Measurements from ENCODE around the gene AQP3. TPM values are rescaled to one million over a fixed set of nuclear protein-coding genes. Genes with fewer than 3 reads are reported as not detected.
"Not testable (repeated sequence)": the region's sequence is repeated elsewhere in the genome, so short reads cannot be mapped to it uniquely, and the experiment has no call there.

AQP3 gene
- total RNA-seq, 1 donor from 2014 or later, result 357 TPM

DNA sequence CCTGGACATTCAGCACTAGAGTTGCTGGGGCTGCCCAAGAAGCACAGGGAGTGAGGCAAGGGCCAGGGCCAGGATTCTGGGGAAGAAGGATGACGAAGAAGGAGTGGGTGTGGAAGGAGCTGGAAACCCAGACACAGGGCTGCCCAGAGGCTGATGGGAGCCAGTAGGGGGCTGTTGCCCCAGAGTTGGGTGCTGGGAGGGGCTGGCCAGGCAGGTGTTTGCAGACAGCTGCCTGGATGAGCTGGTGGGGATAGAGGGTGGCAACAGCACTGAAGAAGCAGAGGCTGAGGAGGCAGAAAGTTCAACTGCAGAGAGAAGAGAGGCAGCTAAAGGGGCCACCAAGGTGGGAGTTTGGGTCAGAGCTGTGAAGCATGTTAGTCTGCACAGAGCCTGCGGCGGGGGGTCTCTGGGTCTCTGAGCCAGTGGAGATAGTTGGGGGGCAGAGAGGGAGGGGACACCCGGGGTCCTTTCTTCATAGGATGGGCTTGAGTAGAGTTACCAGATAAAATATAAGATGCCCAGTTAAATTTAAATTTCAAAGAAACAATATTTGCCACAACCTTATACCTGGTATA, 42.5 kb downstream of the AQP3 start:
- H3K36me3 ChIP-seq, result no peaks in the 10 kb centered on the region
- ATAC-seq, result peak; percentile 37 to 44
- H3K27ac ChIP-seq, result no peak overlapping the region
- no peak for DNase-seq
- no peaks in the 10 kb centered on the region for H3K9me3 ChIP-seq
- H3K27me3 ChIP-seq (ENCODE audit: low read depth), result no peaks in the 10 kb centered on the region
- intact Hi-C loops (cut with DNase I), result no loop called here
- peaks cover 6% of the 10 kb centered on the region for H3K4me1 ChIP-seq
- H3K4me3 ChIP-seq, result no peak overlapping the region
- TF ChIP-seq, protein P1, sequence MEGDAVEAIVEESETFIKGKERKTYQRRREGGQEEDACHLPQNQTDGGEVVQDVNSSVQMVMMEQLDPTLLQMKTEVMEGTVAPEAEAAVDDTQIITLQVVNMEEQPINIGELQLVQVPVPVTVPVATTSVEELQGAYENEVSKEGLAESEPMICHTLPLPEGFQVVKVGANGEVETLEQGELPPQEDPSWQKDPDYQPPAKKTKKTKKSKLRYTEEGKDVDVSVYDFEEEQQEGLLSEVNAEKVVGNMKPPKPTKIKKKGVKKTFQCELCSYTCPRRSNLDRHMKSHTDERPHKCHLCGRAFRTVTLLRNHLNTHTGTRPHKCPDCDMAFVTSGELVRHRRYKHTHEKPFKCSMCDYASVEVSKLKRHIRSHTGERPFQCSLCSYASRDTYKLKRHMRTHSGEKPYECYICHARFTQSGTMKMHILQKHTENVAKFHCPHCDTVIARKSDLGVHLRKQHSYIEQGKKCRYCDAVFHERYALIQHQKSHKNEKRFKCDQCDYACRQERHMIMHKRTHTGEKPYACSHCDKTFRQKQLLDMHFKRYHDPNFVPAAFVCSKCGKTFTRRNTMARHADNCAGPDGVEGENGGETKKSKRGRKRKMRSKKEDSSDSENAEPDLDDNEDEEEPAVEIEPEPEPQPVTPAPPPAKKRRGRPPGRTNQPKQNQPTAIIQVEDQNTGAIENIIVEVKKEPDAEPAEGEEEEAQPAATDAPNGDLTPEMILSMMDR (IDR thresholded peaks at IDR 0.05), result no peak

DNA sequence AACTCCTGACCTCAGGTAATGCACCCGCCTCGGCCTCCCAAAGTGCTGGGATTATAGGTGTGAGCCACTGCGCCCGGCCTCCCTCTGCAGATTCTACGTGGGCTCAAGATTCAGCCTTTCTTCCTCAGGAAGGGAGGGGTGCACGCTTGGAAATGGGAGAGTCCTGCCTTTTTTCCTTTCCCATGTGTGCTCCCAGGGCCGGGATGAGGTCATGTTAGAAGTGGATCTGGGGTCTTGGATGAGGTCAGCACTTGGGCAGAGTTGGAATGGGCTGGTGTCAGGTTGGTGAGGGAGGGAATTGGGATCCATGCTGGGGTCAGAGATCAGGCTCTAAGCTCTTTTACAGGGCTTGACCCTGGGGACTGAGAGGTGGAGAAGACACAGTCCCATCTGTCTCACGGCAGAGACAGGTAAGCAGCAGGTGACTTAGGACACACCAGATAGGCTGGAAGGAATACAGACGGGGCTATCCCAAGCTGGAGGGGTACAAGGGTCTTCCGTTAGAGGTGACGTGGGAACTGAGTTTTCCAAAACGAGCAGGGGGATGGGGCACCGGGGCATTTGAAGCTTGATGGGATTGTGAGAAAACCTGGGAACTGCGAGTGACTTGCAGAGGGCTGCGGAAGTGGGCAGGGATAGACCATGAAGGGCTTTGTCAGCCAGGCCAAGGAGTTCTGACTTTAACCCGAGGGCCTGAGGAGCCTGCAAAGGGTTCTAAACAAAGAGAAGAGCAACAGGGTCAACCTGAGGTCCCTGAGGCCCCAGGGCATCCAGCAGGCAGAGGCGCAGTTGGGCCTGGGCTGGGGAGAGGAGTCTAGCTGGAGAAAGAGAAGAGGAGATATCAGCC, 43.2 kb downstream of the AQP3 start:
- peak; percentile 25 to 34 for ATAC-seq

DNA sequence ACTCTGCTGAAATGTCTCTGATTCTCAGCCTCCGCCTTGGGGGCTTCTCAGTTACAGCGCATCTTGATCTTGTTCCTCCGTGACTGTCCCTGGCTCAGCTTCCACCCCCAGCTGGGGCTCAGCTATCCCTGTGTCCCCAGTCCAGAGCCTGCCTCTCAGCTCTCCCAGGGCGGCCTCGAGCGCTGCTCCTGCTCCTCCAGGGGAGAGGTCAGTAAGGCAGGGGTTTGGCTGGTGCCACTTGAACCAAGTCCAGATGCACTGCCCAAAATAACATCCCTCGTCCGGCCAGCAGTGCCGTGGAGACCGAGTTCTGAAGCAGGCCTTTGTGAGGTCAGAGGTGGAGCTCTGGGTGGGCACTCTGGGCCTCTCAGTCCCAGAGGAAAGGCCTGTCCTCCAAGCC, 45.0 kb downstream of the AQP3 start, which contains the start of gene AQP7:
Gene AQP7 (minus strand): TSS at position 198 of the 400 bp plus-strand sequence. CDS start 1,306 bp downstream, outside the sequence.
- intact Hi-C loops (cut with DNase I); DNase-seq; H3K27me3 ChIP-seq (ENCODE audit: low read depth); H3K4me1 ChIP-seq; H3K4me3 ChIP-seq; H3K36me3 ChIP-seq; H3K9me3 ChIP-seq; ATAC-seq: not testable (repeated sequence)
- peak within 1 kb of the TSS; percentile 18 for H3K27ac ChIP-seq

More for the DNA sequence above, 43.2 kb downstream of the AQP3 start:
- TF ChIP-seq, protein P1 (IDR thresholded peaks at IDR 0.05), result no peak
- no peaks in the 10 kb centered on the region for H3K36me3 ChIP-seq
- no peak for DNase-seq
- H3K27me3 ChIP-seq (ENCODE audit: low read depth), result no peaks in the 10 kb centered on the region
- intact Hi-C loops (cut with DNase I), result no loop called here
- no peak overlapping the region for H3K27ac ChIP-seq
- H3K4me1 ChIP-seq, result peaks cover 6% of the 10 kb centered on the region
- no peaks in the 10 kb centered on the region for H3K9me3 ChIP-seq
- H3K4me3 ChIP-seq, result no peak overlapping the region

DNA sequence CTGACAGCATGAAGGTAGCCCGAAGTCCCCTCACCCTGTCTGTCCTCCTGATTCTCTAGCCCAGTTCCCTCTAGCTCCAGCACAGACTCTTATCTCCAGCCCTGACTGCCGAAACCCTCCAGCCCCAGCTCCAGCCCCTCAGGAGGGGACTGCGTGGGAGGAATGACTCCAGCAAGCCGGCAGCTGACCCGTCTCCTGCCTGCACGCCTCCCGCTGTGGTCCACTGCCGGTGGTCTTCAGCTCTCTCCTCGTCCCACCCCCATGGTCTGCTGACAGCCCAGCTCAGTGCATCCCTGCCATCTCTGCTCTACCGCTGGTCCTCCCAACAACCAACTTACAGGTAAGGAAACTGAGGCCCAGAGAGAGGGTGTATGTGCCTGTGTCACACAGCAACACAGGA, 45.6 kb downstream of the AQP3 start:
- DNase-seq; H3K27ac ChIP-seq; H3K4me1 ChIP-seq; intact Hi-C loops (cut with DNase I); H3K27me3 ChIP-seq (ENCODE audit: low read depth); ATAC-seq; H3K36me3 ChIP-seq; H3K9me3 ChIP-seq; H3K4me3 ChIP-seq: not testable (repeated sequence)

DNA sequence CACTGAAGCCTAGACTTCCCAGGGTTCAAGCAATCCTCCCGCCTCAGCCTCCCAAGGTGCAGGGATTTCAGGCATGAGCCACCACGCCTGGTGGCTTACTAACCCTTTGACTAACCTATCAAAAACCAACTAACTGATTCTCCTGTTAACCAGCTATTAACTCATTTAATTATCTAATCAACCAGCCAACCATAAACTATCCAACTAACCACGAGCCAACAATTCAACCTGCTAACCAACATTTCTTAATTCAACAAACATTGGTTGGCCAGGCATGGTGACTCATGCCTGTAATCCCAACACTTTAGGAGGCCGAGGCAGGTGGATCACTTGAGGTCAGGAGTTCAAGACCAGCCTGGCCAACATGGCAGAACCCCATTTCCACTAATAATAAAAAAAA, 48.3 kb downstream of the AQP3 start:
- H3K4me1 ChIP-seq; H3K4me3 ChIP-seq; H3K27me3 ChIP-seq (ENCODE audit: low read depth); H3K27ac ChIP-seq; H3K36me3 ChIP-seq; ATAC-seq; DNase-seq; intact Hi-C loops (cut with DNase I); H3K9me3 ChIP-seq: not testable (repeated sequence)

DNA sequence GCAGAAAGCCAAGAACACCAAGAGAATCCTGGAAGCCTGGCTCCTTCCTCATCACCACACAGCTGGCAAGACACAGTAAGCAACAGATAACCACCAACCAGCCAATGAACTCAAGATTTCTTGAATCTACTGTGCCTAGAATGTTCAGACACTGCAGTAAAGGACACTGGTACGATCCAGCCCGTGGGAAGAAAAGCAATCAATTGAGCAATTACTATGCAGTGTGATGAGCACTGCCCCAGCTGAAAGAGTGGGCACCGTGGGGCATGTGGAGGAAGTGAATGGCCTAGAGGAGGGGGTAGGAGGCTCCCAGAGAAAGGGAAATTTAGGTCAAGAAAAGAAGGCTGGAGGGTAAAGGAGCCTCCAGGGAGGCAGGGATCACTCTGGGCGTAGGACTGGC, 49.6 kb downstream of the AQP3 start:
- H3K27me3 ChIP-seq (ENCODE audit: low read depth); intact Hi-C loops (cut with DNase I); H3K4me1 ChIP-seq; H3K4me3 ChIP-seq; H3K27ac ChIP-seq; H3K36me3 ChIP-seq; H3K9me3 ChIP-seq; ATAC-seq; DNase-seq: not testable (repeated sequence)

DNA sequence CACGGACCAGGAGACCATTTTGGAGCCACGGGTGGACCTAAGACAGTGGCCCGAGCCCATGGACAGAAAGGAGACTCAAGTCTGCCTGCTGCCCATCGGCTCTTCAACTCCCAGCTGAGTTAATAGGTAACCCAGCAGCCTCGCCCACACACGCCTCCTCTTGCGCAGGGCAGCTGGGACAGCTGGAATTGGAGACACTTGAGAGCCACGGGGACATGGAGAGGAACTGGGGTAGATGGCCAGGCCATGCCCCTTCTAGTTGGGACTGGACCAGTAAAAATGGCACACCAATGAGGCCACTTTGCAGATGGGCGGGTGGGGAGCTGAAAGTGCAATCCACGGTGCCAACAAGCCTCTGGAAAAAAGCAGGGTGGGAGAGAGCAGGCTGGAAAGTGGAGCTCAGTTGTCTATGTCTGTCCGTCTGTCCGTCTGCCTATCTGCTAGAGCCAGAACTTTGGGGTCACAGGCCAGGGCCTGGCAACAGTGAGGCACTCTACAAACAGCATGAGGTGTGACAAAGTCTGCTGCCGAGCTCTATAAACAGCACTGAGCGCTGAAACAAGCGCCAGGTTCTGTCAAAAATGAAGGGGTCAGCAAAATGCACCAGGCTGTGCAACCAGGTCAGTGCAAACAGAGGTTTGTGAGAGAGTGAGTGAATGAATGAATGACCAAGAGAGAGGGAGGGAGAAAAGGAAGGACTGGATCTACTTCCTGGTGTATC, 52.1 kb downstream of the AQP3 start:
- intact Hi-C loops (cut with DNase I); H3K4me3 ChIP-seq; H3K27ac ChIP-seq; ATAC-seq; H3K27me3 ChIP-seq (ENCODE audit: low read depth); H3K36me3 ChIP-seq; H3K9me3 ChIP-seq: not testable (repeated sequence)
- peaks cover 18% of the 10 kb centered on the region for H3K4me1 ChIP-seq
- DNase-seq, result peak; percentile 74

DNA sequence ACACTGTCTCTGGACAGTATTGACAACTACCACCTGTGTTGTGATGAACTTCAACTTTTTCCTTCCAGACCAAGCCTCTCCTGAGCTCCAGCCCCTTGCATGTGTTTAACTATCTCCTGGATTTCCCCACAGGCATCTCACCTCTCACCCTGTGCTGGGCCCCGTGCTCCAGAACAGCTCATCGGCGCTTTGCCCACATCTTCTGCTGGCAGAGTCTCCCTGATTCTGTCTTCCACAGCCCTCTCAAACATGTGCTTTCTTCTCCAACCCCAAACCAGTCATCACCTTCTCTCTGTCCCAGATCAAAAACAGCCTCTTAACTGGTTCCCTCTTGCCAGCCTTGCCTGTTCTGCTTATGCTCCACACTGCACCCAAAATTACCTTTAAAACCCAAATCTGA, 53.4 kb downstream of the AQP3 start:
- ATAC-seq; intact Hi-C loops (cut with DNase I); H3K27me3 ChIP-seq (ENCODE audit: low read depth); H3K9me3 ChIP-seq; H3K27ac ChIP-seq; H3K36me3 ChIP-seq; H3K4me3 ChIP-seq; DNase-seq: not testable (repeated sequence)
- H3K4me1 ChIP-seq, result peaks cover 18% of the 10 kb centered on the region

All from lower lobe of right lung (tissue), 2 donors.